ENCODE measurements around the gene ZNF292.
"Not testable (repeated sequence)": the region's sequence is repeated elsewhere in the genome, so short reads cannot be mapped to it uniquely, and the experiment has no call there.

ZNF292 gene

DNA sequence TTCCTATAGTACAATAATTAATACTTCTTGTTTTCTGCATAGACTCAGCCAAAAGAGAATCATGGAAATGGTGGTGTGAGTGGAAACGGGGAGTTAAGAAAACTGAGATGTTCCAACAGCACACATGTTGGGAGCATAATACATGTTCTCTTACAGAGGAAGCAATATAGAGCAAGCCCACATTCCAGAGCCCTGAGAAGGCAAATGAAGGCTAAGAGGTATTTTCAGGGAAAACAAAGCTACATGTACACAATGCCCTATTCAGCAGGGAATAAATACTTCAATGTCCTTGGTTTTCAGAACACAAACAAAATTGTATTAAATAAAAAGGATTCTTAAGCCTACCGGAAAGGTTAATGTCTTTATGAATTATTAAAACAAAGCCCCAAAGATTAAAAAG lies 131.9 kb downstream of the ZNF292 start:
- 96 to 100% methylated on average over 1 of the region's 2 CpGs for WGBS, 2 experiments
- Histone ChIP-seq H3K27ac (ENCODE audit: insufficient read depth, low read depth, low read length, poor library complexity, severe bottlenecking) (no peak overlapping the region), H3K4me1 (ENCODE audit: control insufficient read depth, insufficient read depth, low read length) (no peaks in the 10 kb centered on the region), H3K9me3 (ENCODE audit: control insufficient read depth, low read length) (no peaks in the 10 kb centered on the region), H3K27me3 (ENCODE audit: control insufficient read depth, insufficient read depth, low read length, poor library complexity, severe bottlenecking) (no peaks in the 10 kb centered on the region), H3K4me3 (ENCODE audit: insufficient read depth, low read depth, low read length) (no peak overlapping the region), H3K36me3 (ENCODE audit: control insufficient read depth, insufficient read depth, low read length) (no peaks in the 10 kb centered on the region)

DNA sequence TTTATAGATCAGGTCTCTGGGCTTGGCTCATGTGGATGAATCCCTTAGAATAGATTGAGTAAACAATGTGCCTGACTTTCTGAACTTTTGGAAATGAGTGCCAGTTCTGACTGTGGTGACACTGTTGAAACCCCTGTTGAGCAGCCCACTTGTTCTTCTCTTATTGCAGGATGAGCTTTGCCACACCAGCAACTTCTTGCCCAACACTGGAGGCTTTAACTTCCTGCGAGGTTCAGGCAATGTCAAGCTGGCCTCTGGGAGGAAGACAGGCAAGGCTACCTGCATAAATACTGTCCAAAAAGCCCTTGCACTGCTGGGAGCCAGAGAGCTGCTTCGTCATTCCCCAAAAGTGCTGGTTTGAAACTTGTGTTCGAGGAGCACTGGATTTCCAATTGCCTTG lies 134.2 kb downstream of the ZNF292 start:
- Histone ChIP-seq H3K9me3 (ENCODE audit: control insufficient read depth, low read length) (no peaks in the 10 kb centered on the region), H3K36me3 (ENCODE audit: control insufficient read depth, insufficient read depth, low read length) (no peaks in the 10 kb centered on the region), H3K27ac (ENCODE audit: insufficient read depth, low read depth, low read length, poor library complexity, severe bottlenecking) (no peak overlapping the region), H3K4me3 (ENCODE audit: insufficient read depth, low read depth, low read length) (no peak overlapping the region), H3K4me1 (ENCODE audit: control insufficient read depth, insufficient read depth, low read length) (no peaks in the 10 kb centered on the region), H3K27me3 (ENCODE audit: control insufficient read depth, insufficient read depth, low read length, poor library complexity, severe bottlenecking) (no peaks in the 10 kb centered on the region)
- WGBS, 2 experiments, result 89 to 93% methylated on average over 3 of the region's 3 CpGs

DNA sequence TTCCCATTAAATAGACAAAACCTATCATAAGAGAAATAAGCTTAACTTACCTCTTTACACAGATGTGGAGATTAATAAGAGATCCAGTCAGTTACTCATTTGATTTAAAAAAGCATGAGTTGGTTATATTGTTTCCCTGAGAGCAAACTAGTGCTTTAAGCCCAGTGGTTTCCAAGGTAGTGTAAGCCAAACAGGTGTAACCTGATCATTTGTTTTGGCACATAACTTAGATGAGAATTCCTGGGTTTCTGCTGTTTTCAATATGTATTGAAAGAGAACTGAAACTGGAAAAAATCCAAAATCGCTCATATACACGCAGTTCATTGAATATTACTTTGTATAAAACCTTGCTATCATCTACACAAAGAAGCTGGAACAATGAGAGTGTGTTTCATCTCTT lies 136.5 kb downstream of the ZNF292 start:
- Histone ChIP-seq H3K36me3 (ENCODE audit: control insufficient read depth, insufficient read depth, low read length) (no peaks in the 10 kb centered on the region), H3K4me1 (ENCODE audit: control insufficient read depth, insufficient read depth, low read length) (no peaks in the 10 kb centered on the region), H3K27ac (ENCODE audit: insufficient read depth, low read depth, low read length, poor library complexity, severe bottlenecking) (no peak overlapping the region), H3K4me3 (ENCODE audit: insufficient read depth, low read depth, low read length) (no peak overlapping the region), H3K9me3 (ENCODE audit: control insufficient read depth, low read length) (no peaks in the 10 kb centered on the region), H3K27me3 (ENCODE audit: control insufficient read depth, insufficient read depth, low read length, poor library complexity, severe bottlenecking) (no peaks in the 10 kb centered on the region)
- WGBS, 2 experiments, result 100% methylated on average over 2 of the region's 2 CpGs; no CpG with 5 or more reads in 1 of the 2 experiments

DNA sequence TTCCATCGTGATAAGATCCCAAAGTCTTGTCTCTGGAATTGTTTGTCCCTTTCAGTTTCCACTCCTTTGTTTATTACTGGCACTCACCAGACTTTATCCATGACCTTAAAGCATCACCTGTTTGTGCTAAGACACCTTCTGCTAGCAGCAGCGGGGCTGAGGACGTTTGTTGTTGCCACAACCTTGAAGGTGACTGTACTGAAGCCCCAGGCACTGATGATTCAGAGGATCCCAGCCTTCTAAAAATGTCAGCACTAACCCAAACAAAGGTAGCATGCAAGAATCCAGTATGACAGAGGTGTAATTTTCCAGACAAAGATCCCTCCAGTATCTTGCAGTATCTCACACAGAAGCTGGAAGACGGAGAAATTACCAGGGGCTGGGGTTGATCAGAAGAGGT lies 138.2 kb downstream of the ZNF292 start:
- H3K4me3 ChIP-seq (ENCODE audit: insufficient read depth, low read depth, low read length), result no peak overlapping the region
- no peaks in the 10 kb centered on the region for H3K9me3 ChIP-seq (ENCODE audit: control insufficient read depth, low read length)
- H3K4me1 ChIP-seq (ENCODE audit: control insufficient read depth, insufficient read depth, low read length), result no peaks in the 10 kb centered on the region
- no peaks in the 10 kb centered on the region for H3K27me3 ChIP-seq (ENCODE audit: control insufficient read depth, insufficient read depth, low read length, poor library complexity, severe bottlenecking)
- WGBS, 2 experiments, result 91 to 92% methylated on average over 4 of the region's 4 CpGs
- no peak overlapping the region for H3K27ac ChIP-seq (ENCODE audit: insufficient read depth, low read depth, low read length, poor library complexity, severe bottlenecking)
- no peaks in the 10 kb centered on the region for H3K36me3 ChIP-seq (ENCODE audit: control insufficient read depth, insufficient read depth, low read length)

DNA sequence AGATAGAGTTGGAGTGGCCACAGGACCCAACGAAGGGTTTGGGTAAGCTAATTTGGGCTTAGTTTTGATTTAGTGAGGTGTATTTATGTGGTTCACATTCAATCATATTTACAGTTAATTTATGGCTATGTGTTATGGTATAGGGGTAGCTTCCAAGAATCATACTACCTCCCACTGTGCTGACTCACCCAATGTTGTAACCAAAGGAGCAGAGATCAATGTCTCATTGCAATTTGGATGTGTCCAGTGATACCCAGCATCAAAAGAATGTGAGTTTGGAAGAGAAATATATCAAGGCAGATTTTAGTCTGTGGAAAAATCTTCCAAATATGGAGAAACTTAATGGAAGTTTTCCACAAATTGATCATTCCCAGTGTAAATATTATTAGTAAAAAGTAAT lies 141.8 kb downstream of the ZNF292 start:
- Histone ChIP-seq H3K36me3 (ENCODE audit: control insufficient read depth, insufficient read depth, low read length) (no peaks in the 10 kb centered on the region), H3K9me3 (ENCODE audit: control insufficient read depth, low read length) (no peaks in the 10 kb centered on the region), H3K27ac (ENCODE audit: insufficient read depth, low read depth, low read length, poor library complexity, severe bottlenecking) (no peak overlapping the region), H3K4me1 (ENCODE audit: control insufficient read depth, insufficient read depth, low read length) (no peaks in the 10 kb centered on the region), H3K27me3 (ENCODE audit: control insufficient read depth, insufficient read depth, low read length, poor library complexity, severe bottlenecking) (no peaks in the 10 kb centered on the region), H3K4me3 (ENCODE audit: insufficient read depth, low read depth, low read length) (no peak overlapping the region)
- no CpG with 5 or more reads among the region's 1 CpG for WGBS, 2 experiments

DNA sequence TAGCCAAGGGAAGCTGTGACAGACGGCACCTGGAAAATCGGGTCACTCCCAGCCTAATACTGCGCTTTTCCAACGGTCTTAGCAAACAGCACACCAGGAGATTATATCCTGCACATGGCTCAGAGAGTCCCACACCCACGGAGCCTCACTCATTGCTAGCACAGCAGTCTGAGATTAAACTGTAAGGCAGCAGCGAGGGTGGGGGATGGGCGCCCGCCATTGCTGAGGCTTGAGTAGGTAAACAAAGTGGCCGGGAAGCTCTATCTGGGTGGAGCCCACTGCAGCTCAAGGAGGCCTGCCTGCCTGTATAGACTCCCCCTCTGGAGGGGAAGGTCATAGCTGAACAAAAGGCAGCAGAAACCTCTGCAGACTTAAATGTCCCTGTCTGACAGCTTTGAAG lies 145.9 kb downstream of the ZNF292 start:
- H3K9me3 ChIP-seq (ENCODE audit: control insufficient read depth, low read length); H3K27ac ChIP-seq (ENCODE audit: insufficient read depth, low read depth, low read length, poor library complexity, severe bottlenecking); H3K4me1 ChIP-seq (ENCODE audit: control insufficient read depth, insufficient read depth, low read length); H3K4me3 ChIP-seq (ENCODE audit: insufficient read depth, low read depth, low read length); H3K27me3 ChIP-seq (ENCODE audit: control insufficient read depth, insufficient read depth, low read length, poor library complexity, severe bottlenecking); H3K36me3 ChIP-seq (ENCODE audit: control insufficient read depth, insufficient read depth, low read length): not testable (repeated sequence)
- WGBS, 2 experiments, result 84 to 85% methylated on average over 9 of the region's 9 CpGs

DNA sequence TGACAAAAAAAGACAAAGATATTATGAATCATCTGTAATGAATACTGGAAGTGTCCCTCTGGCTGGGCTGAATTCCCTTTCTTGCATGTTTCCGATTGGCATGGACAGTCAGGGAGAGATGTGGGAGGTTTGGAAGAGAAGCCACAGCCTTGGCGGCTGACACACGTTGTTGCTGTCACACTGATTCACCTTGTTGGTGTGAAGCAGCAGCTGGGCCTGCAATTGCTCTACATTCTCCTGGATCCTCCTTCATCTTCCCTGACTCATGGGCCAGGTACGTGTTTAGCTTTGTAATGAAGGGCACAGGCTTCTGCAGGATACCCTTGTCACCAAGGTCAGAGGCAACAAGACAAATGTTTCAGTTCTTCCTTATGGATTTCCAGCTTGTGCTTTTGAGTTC lies 153.6 kb downstream of the ZNF292 start:
- H3K4me3 ChIP-seq (ENCODE audit: insufficient read depth, low read depth, low read length), result no peak overlapping the region
- H3K36me3 ChIP-seq (ENCODE audit: control insufficient read depth, insufficient read depth, low read length), result no peaks in the 10 kb centered on the region
- no peak overlapping the region for H3K27ac ChIP-seq (ENCODE audit: insufficient read depth, low read depth, low read length, poor library complexity, severe bottlenecking)
- no peaks in the 10 kb centered on the region for H3K27me3 ChIP-seq (ENCODE audit: control insufficient read depth, insufficient read depth, low read length, poor library complexity, severe bottlenecking)
- H3K4me1 ChIP-seq (ENCODE audit: control insufficient read depth, insufficient read depth, low read length), result no peaks in the 10 kb centered on the region
- 79 to 85% methylated on average over 4 of the region's 4 CpGs for WGBS, 2 experiments
- no peaks in the 10 kb centered on the region for H3K9me3 ChIP-seq (ENCODE audit: control insufficient read depth, low read length)

DNA sequence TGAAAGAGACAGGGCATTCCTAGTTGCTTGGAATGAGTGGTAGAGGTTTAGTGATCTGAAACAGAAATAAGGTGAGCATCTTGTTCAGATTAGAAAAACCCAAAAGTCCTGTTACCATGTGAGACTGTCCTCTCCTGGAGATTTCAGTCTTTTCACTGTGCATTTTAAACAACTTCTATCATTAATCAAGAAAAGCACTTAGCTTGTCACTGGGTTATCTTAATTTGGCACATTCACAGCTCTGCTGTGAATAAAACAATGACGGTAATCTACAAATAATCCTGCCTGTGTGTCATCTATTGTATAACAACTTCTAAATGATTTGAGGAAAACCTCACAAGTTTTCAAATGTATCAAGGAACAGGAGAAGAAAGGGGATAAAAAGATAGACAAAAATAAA lies 157.5 kb downstream of the ZNF292 start:
- Histone ChIP-seq H3K4me1 (ENCODE audit: control insufficient read depth, insufficient read depth, low read length) (no peaks in the 10 kb centered on the region), H3K36me3 (ENCODE audit: control insufficient read depth, insufficient read depth, low read length) (no peaks in the 10 kb centered on the region), H3K9me3 (ENCODE audit: control insufficient read depth, low read length) (no peaks in the 10 kb centered on the region), H3K27me3 (ENCODE audit: control insufficient read depth, insufficient read depth, low read length, poor library complexity, severe bottlenecking) (no peaks in the 10 kb centered on the region), H3K4me3 (ENCODE audit: insufficient read depth, low read depth, low read length) (no peak overlapping the region), H3K27ac (ENCODE audit: insufficient read depth, low read depth, low read length, poor library complexity, severe bottlenecking) (no peak overlapping the region)
- WGBS, 2 experiments, result no CpG with 5 or more reads among the region's 1 CpG

All from ectodermal cell (in vitro differentiated cells).